GM19468 (cell line): ENCODE measurements around the gene VASN.
"Not testable (repeated sequence)": the region's sequence is repeated elsewhere in the genome, so short reads cannot be mapped to it uniquely, and the experiment has no call there.

ENCODE experiments used
- ATAC-seq: cut with Tn5 transposase; IDR thresholded peaks from one replicate; pipeline ENCODE4 v1.9.1; 2021; ENCODE audit warnings: mild to moderate bottlenecking, moderate library complexity, moderate number of reproducible peaks; ENCODE audit not compliant: unreplicated experiment; ENCODE audit errors: extremely low read depth

The VASN gene

GRCh38 chr16:4393850-4394249 lies 22.2 kb downstream of the VASN start:
- not testable (repeated sequence) for ATAC-seq

DNA sequence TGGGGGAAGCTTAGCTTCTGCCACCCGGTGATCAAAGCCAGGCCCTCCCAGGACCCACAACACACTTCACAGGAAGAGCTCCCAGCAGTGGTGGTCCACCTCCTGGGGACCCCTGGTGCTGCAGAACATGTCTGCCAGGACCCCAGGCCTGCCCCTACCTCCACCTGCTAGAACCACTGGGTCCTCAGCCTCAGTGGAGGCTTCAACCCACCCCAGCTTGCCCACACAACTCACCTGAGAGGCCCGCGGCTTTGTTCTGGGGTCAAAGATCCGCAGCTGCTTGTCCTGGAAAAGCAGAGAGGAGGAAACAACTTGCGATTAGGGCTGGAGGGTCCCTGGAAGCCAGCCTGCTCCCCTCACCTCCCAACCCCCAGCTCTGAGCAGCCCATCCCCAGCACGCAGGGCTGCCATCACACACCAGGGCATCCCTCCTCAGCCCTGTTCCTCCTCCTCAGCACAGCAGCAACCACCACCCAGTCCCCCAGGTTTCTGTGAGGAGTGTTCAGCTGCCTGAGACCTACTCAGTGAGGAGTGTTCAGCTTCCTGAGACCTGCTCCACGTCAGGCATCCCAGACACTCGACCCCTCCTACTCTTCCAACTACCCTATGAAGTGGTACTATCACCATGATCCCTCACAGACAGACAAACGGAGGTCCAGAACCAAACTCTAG lies 23.5 kb downstream of the VASN start:
- no peak for ATAC-seq

DNA sequence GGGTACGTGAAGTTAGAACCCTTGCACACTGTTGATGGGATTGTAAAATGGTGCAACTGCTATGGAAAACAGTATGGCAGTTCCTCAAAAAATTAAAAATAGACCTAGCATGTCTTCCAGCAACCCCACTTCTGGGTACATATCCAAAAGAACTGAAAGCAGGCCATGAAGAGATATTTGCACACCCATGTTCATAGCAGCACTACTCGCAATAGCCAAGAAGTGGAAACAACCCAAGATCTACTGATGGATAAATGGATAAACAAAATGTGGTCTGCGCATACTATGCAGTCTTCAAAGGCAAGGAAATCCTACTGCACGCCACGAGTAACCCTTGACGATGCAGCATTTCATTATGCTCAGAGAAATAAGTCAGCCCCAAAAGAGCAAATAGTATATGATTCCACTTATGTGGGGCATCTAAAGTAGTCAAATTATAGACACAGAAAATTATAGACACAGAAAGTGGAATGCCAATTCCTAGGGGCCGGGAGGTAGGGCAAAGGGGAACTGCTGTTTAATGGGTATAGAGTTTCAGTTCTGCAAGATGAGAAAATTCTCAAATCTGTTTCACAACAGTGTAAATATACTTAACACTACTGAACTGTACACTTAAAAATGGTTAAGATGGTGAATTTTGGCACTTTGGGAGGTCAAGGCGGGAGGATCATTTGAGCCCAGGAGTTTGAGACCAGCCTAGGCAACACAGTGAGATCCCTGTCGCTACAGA lies 27.5 kb downstream of the VASN start:
- ATAC-seq: no peak

GRCh38 chr16:4401094-4401501 lies 29.4 kb downstream of the VASN start:
- ATAC-seq: no peak

DNA sequence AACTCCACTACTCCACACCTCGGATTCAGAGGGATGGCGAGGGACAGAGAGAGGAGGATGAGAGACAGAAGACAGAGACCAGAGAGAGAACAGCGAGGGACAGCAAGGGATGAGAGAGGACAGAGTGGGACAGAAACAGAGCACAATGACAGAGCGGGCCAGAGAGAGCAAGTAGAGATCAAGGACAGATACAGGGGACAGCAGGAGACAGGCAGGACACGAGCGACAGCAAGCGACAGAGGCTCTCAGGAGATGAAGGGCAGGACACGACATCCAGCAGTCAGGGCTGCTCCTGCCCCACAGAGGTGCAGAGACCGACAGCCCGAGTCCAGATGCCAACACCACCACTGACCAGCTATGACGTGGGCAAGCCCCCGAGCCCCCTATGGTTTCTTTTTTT lies 29.9 kb downstream of the VASN start:
- ATAC-seq: no peak

DNA sequence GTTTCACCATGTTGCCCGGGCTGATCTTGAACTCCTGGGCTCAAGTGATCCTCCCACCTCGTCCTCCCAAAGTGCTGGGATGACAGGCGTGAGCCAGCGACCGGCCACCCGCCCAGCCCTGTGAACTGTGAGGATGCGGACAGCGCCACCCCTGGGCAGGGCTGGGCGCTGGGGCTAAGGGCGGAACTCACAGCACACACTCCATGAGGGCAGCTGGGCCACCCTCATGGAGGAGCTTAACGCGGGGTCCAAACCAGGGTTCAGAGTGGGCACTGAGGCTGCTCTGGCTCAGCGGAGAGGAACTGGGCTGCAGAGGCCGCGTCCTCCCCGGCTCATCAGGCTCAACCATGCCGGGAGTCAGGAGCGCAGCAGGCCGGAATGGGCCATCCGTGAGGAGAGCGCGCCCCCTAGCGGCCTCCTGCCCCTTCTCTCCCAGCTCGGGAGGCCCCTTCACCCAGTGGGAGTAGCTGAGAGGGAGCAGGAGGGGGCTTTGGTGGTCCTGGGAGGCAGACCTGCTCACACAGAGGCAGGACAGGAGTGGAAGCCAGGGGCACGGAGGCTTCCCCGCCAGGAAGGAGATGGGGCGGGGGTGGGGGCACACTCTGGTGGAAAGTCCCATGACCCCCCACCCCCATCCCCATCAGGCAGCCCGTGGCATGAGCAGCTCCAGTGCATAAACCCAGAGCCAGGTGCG lies 30.9 kb downstream of the VASN start:
- no peak for ATAC-seq

DNA sequence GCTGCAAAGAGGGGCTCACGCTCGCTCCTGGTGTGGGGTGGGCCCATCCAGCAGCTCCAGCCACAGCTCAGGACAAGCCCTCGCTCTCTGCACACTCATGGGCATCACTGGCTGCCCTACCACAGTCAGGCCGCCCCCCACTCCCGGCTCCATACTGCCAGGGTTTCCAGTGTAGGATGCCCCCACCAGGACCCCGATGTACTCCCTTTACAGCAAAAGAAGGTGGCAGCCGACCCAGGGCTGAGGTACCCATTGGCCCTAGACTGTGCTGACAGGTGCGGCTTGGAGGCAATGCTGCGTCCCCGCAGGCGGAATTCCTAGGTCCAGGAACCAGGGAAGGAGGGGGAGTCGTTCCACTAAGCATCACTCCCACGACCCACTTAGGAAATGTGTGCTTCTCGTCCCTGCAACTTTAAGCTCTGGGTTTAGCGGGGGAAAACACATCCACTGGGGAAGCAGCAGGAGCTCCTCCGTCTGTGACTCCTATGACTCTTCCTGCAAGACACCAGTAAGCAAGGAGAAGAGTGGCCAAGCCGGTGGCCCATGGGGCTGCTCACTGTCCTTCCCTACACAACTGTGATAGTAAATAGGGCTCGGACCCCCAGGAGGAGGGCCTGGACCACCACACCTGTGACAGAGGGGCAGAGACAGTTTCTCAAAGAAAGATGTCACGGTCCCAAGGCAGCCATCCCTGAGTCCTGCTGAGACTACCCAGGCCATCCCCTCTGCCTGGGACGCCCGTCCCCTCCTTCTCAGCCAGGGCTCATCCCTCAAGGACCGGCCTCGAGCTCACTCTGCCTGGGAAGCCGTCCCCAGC lies 31.7 kb downstream of the VASN start:
- no peak for ATAC-seq

DNA sequence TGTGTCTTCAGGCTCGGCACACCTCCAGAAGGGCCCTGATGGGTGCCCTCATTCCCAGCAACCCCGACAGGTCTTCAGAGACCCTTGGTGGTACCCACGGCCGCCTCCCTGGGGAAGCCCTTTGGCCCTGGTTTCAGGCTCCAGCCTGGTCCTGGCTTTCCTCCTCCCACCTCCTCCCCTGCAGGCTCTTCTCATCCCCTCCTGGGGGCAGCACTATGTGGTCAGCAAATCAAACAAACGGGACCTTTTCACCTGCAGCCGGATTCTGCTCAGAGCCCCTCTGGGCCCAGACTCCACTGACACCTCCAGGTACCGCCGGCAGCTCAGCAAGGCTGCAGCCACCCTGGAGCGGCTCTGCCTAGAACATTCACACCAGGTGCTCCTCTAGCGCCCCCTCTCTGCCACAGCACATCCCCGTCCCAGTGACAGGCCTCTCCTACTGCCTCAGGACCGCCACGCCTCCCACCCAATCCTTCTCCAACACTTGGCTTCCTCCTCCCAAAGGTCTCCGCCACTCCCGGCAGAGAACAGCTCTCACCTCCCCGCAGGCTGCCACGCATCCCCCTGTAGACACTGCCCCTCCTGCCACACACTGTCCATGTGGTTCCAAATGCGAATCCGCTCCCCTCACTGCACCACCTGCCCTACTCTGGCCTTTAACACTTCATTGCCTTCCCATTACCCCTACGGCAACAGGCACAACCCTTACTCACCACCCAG lies 32.8 kb downstream of the VASN start:
- no peak for ATAC-seq

GRCh38 chr16:4404967-4405696 lies 33.5 kb downstream of the VASN start:
- ATAC-seq: no peak

DNA sequence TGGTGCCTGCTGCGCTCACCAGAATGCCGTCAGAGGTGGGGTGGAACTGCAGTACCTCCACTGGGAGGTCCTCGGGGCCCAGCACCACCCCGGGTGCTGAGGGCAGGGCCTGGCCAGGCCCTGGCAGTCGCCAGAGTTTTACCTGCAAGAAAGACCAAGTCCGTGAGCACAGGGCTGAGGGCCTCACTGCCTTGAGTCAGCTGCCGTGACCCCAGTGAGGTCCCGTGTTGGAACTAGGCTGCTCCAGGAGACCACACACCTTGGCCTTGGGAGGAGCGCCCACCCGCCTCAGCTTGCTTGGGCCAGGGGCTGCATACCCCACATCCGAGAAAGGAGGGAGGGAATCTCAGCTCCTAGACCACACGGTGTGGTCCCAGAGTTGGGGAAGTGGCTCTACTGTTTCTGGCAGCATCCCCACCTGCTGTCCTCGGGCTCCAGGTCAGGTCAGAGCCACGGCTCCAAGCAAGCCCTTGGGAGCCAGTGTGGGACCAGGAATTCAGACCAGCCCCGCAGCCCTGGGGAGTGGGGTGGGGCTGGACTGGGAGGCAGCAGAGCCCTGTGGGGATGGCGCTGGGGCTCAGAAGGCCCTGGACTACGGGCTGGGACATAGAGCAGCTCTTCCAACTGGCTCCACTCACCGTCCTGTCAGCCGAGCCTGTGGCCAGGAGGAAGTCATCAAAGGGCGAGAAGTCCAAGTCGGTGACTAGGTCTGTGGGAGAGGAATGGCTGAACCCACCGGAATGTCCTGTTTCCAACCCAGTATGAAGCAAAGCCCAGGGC lies 36.1 kb downstream of the VASN start:
- ATAC-seq: no peak

- ATAC-seq: no peak
Measured at GRCh38 chr16:4408323-4408690, 36.7 kb downstream of the VASN start.

- no peak for ATAC-seq
Measured at GRCh38 chr16:4409081-4409932, 37.7 kb downstream of the VASN start.

GRCh38 chr16:4410335-4411075 lies 38.9 kb downstream of the VASN start:
- ATAC-seq: no peak

DNA sequence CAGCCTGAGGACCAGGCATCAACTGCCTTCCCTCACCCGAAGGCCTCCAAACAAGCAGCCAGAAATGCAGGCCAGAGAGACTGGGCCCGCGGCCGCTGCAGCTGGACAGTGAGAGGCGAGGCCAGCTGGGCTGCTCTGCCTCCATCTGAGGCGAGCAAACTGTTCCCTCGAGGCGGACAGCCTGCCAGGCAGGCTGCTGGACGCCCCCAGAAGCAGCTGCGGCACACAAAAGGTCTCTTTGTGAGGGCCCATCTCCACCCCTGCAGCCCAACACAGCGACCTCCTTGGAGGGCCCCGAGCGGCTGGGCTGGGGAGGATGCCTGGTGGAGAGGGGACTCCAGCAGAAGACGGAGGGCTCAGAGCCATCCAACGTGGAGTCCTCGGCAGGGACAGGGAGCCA lies 40.0 kb downstream of the VASN start:
- ATAC-seq: no peak

DNA sequence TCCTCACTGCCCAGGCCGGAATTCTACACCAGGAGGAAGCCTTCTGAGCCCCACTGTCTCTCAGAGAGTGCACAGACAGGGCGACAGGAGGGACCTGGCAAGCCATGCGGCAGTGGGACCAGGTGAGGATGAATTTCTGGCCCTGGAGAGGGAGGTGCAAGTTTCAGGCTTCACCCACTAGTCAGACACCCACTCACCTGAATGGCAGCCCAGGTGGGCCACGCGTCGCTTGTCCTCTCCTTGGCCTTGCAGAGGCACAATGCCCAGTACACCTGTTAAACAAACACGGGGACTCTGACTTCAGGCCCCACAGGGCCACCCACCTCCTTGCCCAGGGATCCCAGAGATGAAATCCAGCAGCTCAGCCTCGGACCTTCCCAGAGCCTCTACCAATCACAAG lies 40.5 kb downstream of the VASN start:
- ATAC-seq: no peak

DNA sequence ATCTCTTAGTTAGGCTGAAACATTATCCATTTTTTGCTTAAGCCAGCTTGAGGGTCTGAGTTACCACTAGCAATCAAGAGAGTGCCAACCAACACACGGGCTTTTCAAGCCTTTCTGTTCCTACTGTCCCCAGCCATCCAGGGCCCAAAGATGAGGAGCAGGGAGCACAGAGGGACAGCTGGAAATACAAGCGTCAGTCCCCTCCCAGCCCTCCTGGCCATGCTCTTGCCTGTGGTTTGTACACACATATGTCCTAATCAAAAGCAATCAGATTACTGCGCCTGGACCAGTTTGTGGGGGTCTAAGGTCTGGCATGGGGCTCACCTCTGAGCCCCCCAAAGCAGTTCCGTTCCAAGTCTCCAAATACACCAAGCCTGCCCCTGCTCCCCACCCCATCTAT lies 41.2 kb downstream of the VASN start:
- ATAC-seq: no peak
